Gastrocnemius medialis (tissue), 4 donors: ENCODE measurements around the gene RABGAP1L.
"Not testable (repeated sequence)": the region's sequence is repeated elsewhere in the genome, so short reads cannot be mapped to it uniquely, and the experiment has no call there.

Source experiments
- CTCF ChIP-seq, 5 experiments: fragments of 450-650 bp in 3 of 5; fragments of 200-600 bp in 2 of 5; sonication (generic) in 2 of 5; IDR thresholded peaks in 4 of 5; conservative IDR thresholded peaks in 1 of 5; 1 replicate in 4 of 5; 2 replicates in 1 of 5; pipeline ENCODE4 v1.5.1; 2016 to 2019; ENCODE audit warnings: antibody characterized with exemption in 5 of 5, mild to moderate bottlenecking in 3 of 5, moderate library complexity in 3 of 5
- POLR2A ChIP-seq, 2 donors: fragments of 450-650 bp; IDR thresholded peaks; one replicate each; pipeline ENCODE4 v1.6.1; 2017; ENCODE audit warnings: antibody characterized with exemption in 2 of 2, mild to moderate bottlenecking in 2 of 2, moderate library complexity in 2 of 2

DNA sequence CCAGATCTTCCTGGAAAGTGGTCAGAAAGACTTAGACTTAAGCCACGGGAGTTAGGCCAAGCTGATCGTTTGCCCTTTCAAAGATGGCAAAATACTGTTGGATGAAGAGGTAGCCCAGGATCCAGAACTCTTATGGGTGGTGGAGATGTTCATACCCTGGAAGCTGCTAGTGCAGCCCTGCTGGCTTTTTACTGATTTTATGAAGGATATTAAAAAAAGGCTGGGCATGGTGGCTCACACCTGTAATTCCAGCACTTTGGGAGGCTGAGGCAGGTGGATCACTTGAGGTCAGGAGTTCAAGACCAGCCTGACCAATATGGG lies 864.6 kb downstream of the RABGAP1L start:
- not testable (repeated sequence) for TF ChIP-seq CTCF (IDR thresholded peaks at IDR 0.05 in 4 of 5, conservative IDR thresholded peaks at IDR 0.05 in 1 of 5); POLR2A (IDR thresholded peaks at IDR 0.05)
